GM23338 (cell line): ENCODE data around the gene NLE1.
"Not testable (repeated sequence)": the region's sequence is repeated elsewhere in the genome, so short reads cannot be mapped to it uniquely, and the experiment has no call there.

Experiments
- CREB1 ChIP-seq: fragments of 250-450 bp; sonication (Bioruptor Pico); IDR thresholded peaks from 2 replicates; pipeline ENCODE4 v1.5.0; 2020; ENCODE audit warnings: low read depth, mild to moderate bottlenecking, moderate library complexity
- TF ChIP-seq, protein P1 (sequence below), 2 experiments: fragments of 200-600 bp in 1 of 2; sonication (generic) in 1 of 2; conservative IDR thresholded peaks; 2 replicates each; pipeline versions ENCODE4 v1.5.1 to v1.6.1; 2016 to 2017; ENCODE audit warnings: antibody characterized with exemption in 2 of 2, low read depth in 2 of 2, mild to moderate bottlenecking in 2 of 2, moderate library complexity in 1 of 2

DNA sequence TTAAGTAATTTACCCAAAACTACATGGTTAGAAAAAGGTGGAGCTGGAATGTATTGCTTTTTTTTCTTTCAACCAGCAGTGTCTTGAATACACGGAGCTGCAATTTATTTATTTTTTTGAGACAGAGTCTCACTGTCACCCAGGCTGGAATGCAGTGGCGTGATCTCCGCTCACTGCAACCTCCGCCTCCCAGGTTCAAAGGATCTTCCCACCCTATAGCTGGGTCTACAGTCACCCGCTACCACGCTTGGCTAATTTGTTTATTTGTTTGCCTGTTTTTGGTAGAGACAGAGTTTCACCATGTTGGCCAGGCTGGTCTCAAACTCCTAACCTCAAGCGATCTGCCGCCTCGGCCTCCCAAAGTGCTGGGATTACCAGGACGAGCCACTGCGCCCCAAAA, 51.4 kb downstream of the NLE1 start:
- TF ChIP-seq CREB1 = not testable (repeated sequence)
- TF ChIP-seq, protein P1, sequence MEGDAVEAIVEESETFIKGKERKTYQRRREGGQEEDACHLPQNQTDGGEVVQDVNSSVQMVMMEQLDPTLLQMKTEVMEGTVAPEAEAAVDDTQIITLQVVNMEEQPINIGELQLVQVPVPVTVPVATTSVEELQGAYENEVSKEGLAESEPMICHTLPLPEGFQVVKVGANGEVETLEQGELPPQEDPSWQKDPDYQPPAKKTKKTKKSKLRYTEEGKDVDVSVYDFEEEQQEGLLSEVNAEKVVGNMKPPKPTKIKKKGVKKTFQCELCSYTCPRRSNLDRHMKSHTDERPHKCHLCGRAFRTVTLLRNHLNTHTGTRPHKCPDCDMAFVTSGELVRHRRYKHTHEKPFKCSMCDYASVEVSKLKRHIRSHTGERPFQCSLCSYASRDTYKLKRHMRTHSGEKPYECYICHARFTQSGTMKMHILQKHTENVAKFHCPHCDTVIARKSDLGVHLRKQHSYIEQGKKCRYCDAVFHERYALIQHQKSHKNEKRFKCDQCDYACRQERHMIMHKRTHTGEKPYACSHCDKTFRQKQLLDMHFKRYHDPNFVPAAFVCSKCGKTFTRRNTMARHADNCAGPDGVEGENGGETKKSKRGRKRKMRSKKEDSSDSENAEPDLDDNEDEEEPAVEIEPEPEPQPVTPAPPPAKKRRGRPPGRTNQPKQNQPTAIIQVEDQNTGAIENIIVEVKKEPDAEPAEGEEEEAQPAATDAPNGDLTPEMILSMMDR (conservative IDR thresholded peaks at IDR 0.05; ENCODE audit: low read depth in 2 of 2) = not testable (repeated sequence)
